ENCODE data around the gene PIP4K2B.

The PIP4K2B gene

GRCh38 chr17:38746004-38746848, 53.1 kb downstream of the PIP4K2B start:
- DNase-seq (ENCODE audit: low read depth), result no peak

GRCh38 chr17:38745545-38745944, 53.8 kb downstream of the PIP4K2B start:
- DNase-seq (ENCODE audit: low read depth), result no peak

GRCh38 chr17:38743556-38744171, 55.7 kb downstream of the PIP4K2B start:
- DNase-seq (ENCODE audit: low read depth), result no peak

- DNase-seq (ENCODE audit: low read depth), result no peak
Observed at GRCh38 chr17:38742411-38743308, 56.7 kb downstream of the PIP4K2B start.

GRCh38 chr17:38741921-38742410, 57.4 kb downstream of the PIP4K2B start:
- DNase-seq (ENCODE audit: low read depth), result no peak

GRCh38 chr17:38741461-38741860, 57.9 kb downstream of the PIP4K2B start:
- DNase-seq (ENCODE audit: low read depth), result no peak

GRCh38 chr17:38740806-38741205, 58.5 kb downstream of the PIP4K2B start:
- DNase-seq (ENCODE audit: low read depth), result no peak

GRCh38 chr17:38740044-38740443, 59.3 kb downstream of the PIP4K2B start:
- DNase-seq (ENCODE audit: low read depth), result no peak

GRCh38 chr17:38739305-38739704, 60.1 kb downstream of the PIP4K2B start:
- no peak for DNase-seq (ENCODE audit: low read depth)

- DNase-seq (ENCODE audit: low read depth), result no peak
Observed at GRCh38 chr17:38738686-38739085, 60.7 kb downstream of the PIP4K2B start.

- DNase-seq (ENCODE audit: low read depth), result no peak
Observed at GRCh38 chr17:38738007-38738662, 61.2 kb downstream of the PIP4K2B start.

- DNase-seq (ENCODE audit: low read depth), result no peak
Observed at GRCh38 chr17:38735161-38735997, 64.0 kb downstream of the PIP4K2B start.

- no peak for DNase-seq (ENCODE audit: low read depth)
Observed at GRCh38 chr17:38733982-38734973, 65.1 kb downstream of the PIP4K2B start.

GRCh38 chr17:38733282-38733981, 65.9 kb downstream of the PIP4K2B start:
- no peak for DNase-seq (ENCODE audit: low read depth)

- no peak for DNase-seq (ENCODE audit: low read depth)
Observed at GRCh38 chr17:38732376-38733281, 66.7 kb downstream of the PIP4K2B start.

GRCh38 chr17:38731526-38732294, 67.6 kb downstream of the PIP4K2B start:
- no peak for DNase-seq (ENCODE audit: low read depth)
